HUES48 (cell line): ENCODE data around the gene GRIK4.

ENCODE experiments used
- H3K27ac ChIP-seq: one replicate; pipeline ENCODE4 v1.7.0; 2013; ENCODE audit warnings: low read depth, low read length, inconsistent platforms
- H3K27me3 ChIP-seq: 2 replicates; pipeline ENCODE4 v1.6.1; 2013; ENCODE audit warnings: mild to moderate bottlenecking, low read length; ENCODE audit not compliant: control insufficient read depth, insufficient read depth
- H3K36me3 ChIP-seq: 2 replicates; pipeline ENCODE4 v1.6.1; 2013; ENCODE audit warnings: low read length; ENCODE audit not compliant: control insufficient read depth, insufficient read depth
- H3K4me1 ChIP-seq: 2 replicates; pipeline ENCODE4 v1.6.1; 2013; ENCODE audit warnings: mild to moderate bottlenecking, low read length; ENCODE audit not compliant: control insufficient read depth, insufficient read depth
- H3K4me3 ChIP-seq: 2 replicates; pipeline ENCODE4 v1.5.1; 2013; ENCODE audit warnings: mild to moderate bottlenecking, low read depth, low read length
- H3K9ac ChIP-seq: 2 replicates; pipeline ENCODE4 v1.6.1; 2013; ENCODE audit warnings: mild to moderate bottlenecking, low read depth, low read length, moderate library complexity
- H3K9me3 ChIP-seq: 2 replicates; pipeline ENCODE4 v1.6.1; 2013; ENCODE audit warnings: low read length; ENCODE audit not compliant: control insufficient read depth, insufficient read depth

GRIK4 gene

DNA sequence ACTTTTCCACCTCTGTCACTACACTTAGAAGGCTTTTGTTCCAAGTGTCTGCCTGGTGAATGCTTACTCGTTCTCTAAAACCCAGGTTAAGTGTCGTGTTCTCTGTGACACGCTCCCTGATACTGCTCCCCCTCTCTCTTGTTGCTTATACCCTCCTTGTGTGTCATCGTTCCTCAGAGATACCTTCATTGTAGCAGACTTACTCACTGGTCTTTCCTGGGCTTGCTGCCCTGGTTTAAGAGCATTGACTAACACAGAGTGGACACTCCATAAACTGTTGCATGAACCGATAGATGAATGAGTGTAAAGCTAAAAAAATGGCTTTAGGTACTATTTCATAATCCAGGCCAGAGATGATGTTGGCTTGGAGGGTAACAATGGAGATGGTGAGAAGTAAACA is 171.3 kb downstream of the GRIK4 start:
- no peak overlapping the region for H3K27ac ChIP-seq
- H3K9ac ChIP-seq = no peak overlapping the region
- no peaks in the 10 kb centered on the region for H3K36me3 ChIP-seq
- no peak overlapping the region for H3K4me3 ChIP-seq
- H3K4me1 ChIP-seq = 0 out of 2 replicates have a peak, but pooled peaks cover 12% of the 10 kb centered on the region
- H3K27me3 ChIP-seq = no peaks in the 10 kb centered on the region
- no peaks in the 10 kb centered on the region for H3K9me3 ChIP-seq

DNA sequence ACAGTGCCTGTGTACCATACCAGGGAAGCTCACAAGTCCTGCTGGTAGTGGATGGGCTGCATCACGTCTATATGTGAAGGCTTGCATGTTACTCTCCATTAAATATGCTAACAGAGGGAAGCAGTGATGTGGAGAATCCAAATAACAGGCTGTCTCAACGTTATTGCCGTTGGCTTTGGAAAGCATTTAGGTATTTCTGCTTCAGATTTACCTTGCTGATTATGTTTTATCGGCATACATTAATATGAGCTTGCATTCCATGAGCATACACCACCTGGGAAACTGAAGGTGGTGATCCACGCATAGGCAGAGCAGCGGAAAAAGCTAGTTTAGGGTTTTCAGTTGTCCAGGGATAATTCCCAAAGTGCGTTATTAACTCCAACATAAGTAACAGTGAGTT is 175.0 kb downstream of the GRIK4 start:
- Histone ChIP-seq H3K4me1 (0 out of 2 replicates have a peak, but pooled peaks cover 10% of the 10 kb centered on the region), H3K27me3 (no peaks in the 10 kb centered on the region), H3K9me3 (no peaks in the 10 kb centered on the region), H3K4me3 (no peak overlapping the region), H3K9ac (no peak overlapping the region), H3K36me3 (no peaks in the 10 kb centered on the region), H3K27ac (no peak overlapping the region)

DNA sequence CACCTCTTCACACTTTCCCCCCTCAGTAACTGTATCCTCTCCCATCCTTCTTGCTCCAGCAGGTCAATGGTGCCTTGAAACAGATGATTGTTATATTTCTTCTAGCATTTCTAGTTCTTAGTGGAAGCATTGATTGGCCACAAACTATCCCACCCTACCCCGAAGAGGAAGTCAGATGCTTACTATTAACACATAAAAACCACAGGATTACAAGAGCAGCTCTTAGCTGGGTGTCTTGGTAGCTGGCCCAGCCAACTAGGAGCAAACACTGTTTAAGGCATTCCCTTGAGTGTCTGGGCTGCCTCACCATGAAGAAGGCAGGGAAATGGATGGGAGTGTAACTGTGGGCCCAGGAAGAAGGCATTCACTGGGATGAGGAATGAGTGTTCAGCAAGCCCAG is 176.6 kb downstream of the GRIK4 start:
- no peaks in the 10 kb centered on the region for H3K27me3 ChIP-seq
- H3K4me1 ChIP-seq = no peaks in the 10 kb centered on the region
- H3K36me3 ChIP-seq = no peaks in the 10 kb centered on the region
- H3K27ac ChIP-seq = no peak overlapping the region
- no peaks in the 10 kb centered on the region for H3K9me3 ChIP-seq
- no peak overlapping the region for H3K9ac ChIP-seq
- no peak overlapping the region for H3K4me3 ChIP-seq

DNA sequence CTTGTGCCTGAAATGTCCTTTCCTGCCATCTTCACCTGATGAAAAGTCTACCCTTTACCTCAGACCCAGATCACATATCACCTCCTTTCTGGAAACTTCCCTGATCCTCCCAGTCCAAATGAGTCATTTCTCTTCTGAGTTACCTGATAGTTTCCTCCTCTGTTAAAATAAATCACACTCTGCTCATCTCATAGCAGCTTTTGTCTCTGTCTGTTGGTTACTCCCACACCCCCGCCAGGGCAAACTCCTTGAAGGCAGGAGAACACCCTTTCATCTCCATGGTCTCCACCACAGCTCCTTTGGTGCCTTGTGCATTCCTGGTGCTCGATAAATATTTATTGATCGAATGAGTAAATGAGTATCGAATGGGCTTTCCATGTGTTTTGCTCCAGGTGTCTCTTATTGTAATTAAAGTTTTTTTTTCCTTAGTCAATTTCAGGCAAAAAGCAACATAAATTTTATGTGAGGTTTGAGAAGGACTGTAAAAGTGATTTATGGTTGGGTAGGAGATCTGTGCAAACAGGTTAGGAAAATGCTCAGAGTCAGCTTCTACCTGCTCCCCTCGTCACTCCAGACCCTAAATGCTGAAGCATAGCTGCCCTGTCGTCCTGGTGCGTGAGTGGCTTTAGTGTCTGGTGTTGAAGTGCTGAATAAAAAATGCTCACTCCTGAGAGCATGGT is 178.2 kb downstream of the GRIK4 start:
- Histone ChIP-seq H3K27ac (no peak overlapping the region), H3K27me3 (no peaks in the 10 kb centered on the region), H3K4me1 (no peaks in the 10 kb centered on the region), H3K36me3 (no peaks in the 10 kb centered on the region), H3K9ac (no peak overlapping the region), H3K9me3 (no peaks in the 10 kb centered on the region), H3K4me3 (no peak overlapping the region)

DNA sequence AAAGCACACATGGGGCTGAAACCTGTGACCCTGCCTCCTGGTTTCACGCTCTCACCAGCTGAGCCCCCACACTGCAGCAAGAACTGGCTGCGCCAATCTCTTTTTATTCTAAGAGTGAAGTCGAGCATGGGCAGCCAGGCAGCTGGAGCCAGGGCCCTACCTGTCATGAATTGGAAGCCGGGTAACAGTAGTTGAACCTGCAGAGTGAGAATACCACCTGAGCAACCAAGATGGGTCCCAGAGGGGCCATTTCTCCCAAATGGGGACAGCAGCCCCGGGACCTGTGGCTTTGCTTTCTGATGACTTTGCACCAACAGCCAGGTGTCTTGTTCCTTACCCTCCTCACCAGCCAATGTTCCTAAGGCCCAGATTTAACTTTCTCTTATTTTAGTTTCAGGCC is 178.9 kb downstream of the GRIK4 start:
- H3K9ac ChIP-seq = no peak overlapping the region
- H3K36me3 ChIP-seq = no peaks in the 10 kb centered on the region
- H3K9me3 ChIP-seq = no peaks in the 10 kb centered on the region
- no peaks in the 10 kb centered on the region for H3K27me3 ChIP-seq
- no peak overlapping the region for H3K4me3 ChIP-seq
- H3K4me1 ChIP-seq = no peaks in the 10 kb centered on the region
- H3K27ac ChIP-seq = no peak overlapping the region

DNA sequence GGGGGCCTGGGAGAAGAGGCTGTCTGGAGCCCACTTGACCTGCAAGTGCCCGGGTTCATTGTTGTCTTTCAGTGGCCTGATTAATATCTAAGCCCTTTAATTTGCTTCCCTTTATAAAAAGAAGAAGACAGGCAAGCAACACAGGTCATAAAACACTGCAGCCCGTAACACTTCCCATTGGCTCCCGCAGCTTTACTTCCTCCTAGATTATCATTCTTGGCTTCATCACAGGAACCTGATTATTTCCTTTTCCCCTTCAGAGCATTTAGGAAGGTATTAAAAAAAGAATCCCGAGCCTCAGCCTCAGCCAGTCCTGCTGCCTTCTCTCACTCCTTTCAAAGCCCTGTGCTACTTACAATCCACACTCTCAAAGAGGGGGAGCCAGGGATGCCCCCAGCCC is 183.2 kb downstream of the GRIK4 start:
- no peaks in the 10 kb centered on the region for H3K27me3 ChIP-seq
- H3K9me3 ChIP-seq = no peaks in the 10 kb centered on the region
- no peaks in the 10 kb centered on the region for H3K36me3 ChIP-seq
- no peak overlapping the region for H3K27ac ChIP-seq
- no peak overlapping the region for H3K4me3 ChIP-seq
- H3K9ac ChIP-seq = no peak overlapping the region
- H3K4me1 ChIP-seq = 0 out of 2 replicates have a peak, but pooled peaks cover 4% of the 10 kb centered on the region

DNA sequence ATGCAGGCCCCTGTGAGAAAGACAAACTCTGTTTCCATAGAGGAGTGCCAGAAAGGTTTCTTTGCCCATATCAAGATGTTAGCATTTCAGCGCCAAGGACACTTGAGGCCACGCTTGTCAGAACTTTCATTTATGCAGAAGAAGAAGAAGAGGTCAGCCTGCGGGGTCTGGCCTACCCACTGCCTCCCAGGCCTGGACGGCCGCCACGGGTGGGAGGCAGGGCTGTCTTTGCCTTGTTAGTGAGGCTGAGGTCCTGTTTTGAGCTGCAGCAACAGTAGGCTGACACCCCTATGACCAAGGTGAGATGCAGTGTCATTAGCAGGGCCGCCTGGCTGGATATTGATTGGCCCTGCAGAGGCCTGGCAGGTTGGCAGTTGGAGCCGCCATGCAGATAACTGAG is 183.9 kb downstream of the GRIK4 start:
- Histone ChIP-seq H3K9ac (no peak overlapping the region), H3K4me3 (no peak overlapping the region), H3K27ac (no peak overlapping the region), H3K36me3 (no peaks in the 10 kb centered on the region), H3K4me1 (0 out of 2 replicates have a peak, but pooled peaks cover 4% of the 10 kb centered on the region), H3K27me3 (no peaks in the 10 kb centered on the region), H3K9me3 (no peaks in the 10 kb centered on the region)

DNA sequence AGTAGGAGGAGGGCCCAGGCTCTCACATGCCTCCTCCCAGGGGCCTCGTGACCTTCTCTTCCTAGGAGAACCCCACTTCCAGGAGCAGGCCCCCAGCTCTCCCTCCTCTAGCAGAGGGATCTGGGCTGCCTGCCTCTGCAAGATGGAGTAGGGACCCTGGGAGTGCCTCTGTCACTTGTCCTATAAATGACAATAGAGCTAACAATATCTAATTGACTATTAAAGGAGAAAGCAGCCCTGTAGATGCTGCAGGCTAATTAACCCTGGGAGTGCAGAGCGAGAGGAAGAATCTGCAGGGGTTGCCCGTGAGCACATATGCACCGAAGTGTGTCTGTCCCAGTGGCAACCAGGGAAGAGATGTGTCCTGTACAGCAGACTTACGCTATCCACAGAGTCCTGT is 184.4 kb downstream of the GRIK4 start:
- no peaks in the 10 kb centered on the region for H3K27me3 ChIP-seq
- H3K4me3 ChIP-seq = no peak overlapping the region
- H3K4me1 ChIP-seq = 0 out of 2 replicates have a peak, but pooled peaks cover 4% of the 10 kb centered on the region

DNA sequence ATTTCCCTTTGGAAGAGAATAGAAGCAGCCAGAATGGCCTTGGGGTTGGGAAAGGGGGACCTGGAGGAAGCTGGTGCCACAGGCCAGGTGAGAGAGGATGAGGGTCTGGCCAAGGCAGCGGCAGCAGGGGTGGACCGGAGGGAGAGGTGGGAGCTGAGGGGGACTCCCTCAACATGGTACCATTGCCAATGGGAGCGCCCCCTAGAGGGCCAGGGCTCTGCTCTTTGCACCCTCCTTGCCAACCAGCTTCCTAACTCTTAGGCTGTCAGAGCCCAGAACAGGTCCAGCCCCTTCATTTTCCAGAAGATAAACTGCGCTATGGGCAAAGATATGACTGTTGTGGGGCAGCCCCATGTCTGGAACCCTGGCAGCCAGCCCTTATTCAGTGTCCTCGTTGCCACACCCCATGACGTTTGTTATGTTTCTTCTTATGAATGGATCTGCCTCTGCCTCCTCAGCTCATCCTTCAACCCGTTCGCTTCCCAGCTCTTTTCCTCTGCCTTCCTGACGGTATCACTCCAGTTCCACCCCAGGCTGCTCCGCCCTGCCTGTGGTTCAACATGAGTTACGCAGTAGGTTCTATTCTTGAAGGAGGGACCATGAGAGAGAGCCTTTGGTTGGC is 185.2 kb downstream of the GRIK4 start:
- Histone ChIP-seq H3K9ac (no peak overlapping the region), H3K4me1 (0 out of 2 replicates have a peak, but pooled peaks cover 4% of the 10 kb centered on the region), H3K36me3 (no peaks in the 10 kb centered on the region), H3K9me3 (no peaks in the 10 kb centered on the region), H3K27me3 (no peaks in the 10 kb centered on the region), H3K4me3 (no peak overlapping the region), H3K27ac (no peak overlapping the region)

More for the DNA sequence above, 184.4 kb downstream of the GRIK4 start:
- Histone ChIP-seq H3K36me3 (no peaks in the 10 kb centered on the region), H3K9me3 (no peaks in the 10 kb centered on the region), H3K27ac (no peak overlapping the region), H3K9ac (no peak overlapping the region)

DNA sequence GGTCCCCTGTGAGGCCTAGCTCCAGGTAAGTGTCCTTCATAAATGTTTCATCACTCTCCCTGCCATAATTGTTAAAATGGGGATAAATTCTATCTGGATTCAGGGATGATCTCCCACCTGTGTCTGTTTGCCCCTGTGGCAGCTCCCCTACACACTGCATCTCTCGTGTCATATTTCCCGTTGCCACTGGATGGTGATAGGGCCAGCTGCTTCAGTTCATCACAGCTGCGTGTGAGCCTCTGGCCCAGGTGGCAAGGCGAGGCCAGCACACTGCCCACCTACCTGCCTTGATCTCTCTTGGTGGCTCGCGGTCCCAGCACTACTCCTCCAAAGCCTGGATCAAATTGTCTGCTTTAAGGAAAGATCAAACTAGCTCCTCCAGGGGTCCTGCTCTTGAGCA is 187.4 kb downstream of the GRIK4 start:
- Histone ChIP-seq H3K27ac (no peak overlapping the region), H3K9me3 (no peaks in the 10 kb centered on the region), H3K36me3 (no peaks in the 10 kb centered on the region), H3K4me1 (0 out of 2 replicates have a peak, but pooled peaks cover 4% of the 10 kb centered on the region), H3K27me3 (no peaks in the 10 kb centered on the region), H3K9ac (no peak overlapping the region), H3K4me3 (no peak overlapping the region)

DNA sequence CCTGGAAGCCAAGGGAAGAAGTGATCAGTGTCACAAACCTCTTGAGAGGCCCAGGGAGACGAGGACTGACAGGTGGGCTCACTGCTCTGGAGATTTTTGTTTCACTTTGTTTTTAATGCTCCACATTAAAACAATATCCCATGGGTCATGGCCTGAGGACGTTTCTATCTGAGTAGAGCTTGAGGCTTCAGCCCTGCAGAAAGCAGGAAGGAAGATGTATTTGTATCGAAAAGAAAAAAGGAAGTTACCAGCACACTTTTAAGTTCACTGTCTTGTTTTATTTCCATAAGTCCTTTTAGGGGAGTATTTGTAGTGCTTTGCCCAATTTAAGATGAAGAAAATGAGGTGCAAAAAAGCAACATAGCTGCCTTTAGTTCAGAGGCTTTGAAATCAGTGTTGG is 191.1 kb downstream of the GRIK4 start:
- Histone ChIP-seq H3K4me1 (no peaks in the 10 kb centered on the region), H3K9ac (no peak overlapping the region), H3K9me3 (no peaks in the 10 kb centered on the region), H3K27ac (no peak overlapping the region), H3K4me3 (no peak overlapping the region), H3K36me3 (no peaks in the 10 kb centered on the region), H3K27me3 (no peaks in the 10 kb centered on the region)
